GM12891 (cell line): ENCODE data around the gene TRRAP.

Experiments used
- PAX5 ChIP-seq: IDR thresholded peaks from 2 replicates; pipeline ENCODE4 v1.6.1; 2011; ENCODE audit warnings: low read length, moderate library complexity, mild to moderate bottlenecking; ENCODE audit not compliant: insufficient read depth, severe bottlenecking
- POLR2A ChIP-seq: IDR thresholded peaks from 2 replicates; pipeline ENCODE4 v1.6.1; 2011; ENCODE audit warnings: low read depth, low read length, control low read depth
- POLR2AphosphoS5 ChIP-seq: IDR thresholded peaks from 2 replicates; pipeline ENCODE4 v1.6.1; 2011; ENCODE audit warnings: low read depth, low read length, control low read depth
- POU2F2 ChIP-seq: IDR thresholded peaks from 2 replicates; pipeline ENCODE4 v1.6.1; 2011; ENCODE audit warnings: low read depth, mild to moderate bottlenecking, control low read depth, low read length, moderate library complexity
- TAF1 ChIP-seq: IDR thresholded peaks from 2 replicates; pipeline ENCODE4 v1.6.1; 2011; ENCODE audit warnings: low read depth, low read length, control low read depth

DNA sequence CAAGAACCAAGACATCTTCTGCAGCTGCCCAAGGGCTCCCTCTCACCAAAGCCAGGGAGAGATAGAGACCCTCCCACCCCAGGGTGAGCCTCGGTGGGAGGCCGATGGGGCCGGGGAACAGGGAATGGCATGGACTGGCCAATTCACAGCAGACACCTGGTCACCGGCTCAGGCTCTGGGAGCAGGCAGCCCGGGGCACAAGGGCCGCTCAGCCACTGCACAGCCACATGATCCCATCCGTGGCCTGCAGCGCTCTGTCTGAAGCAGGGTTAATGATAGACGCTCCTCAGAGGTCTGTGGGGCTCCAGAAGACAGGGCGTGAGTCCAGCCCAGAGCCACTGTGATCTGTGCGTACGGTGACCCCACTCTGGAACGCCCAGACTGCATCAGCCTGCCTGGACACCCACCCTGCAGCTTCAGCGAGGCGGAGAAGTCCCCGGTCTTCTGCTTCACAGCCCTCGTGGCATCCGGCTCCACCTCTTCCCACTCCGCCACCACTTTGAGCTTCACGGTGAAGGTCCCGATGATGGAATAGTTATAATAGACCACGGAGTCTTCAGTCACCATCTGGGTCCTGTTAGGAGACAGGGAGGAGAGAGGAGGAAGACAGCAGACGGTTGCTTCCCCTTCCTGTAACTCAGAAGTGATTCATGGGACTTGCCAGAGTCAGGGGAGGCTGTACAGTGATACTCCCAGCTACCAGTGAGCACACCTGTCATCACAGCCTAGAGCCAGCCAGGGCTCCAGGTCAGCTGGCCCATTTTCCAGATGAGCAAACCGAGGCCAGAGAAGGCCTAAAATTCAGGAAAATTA is 22.5 kb upstream of the TRRAP start:
- TF ChIP-seq POLR2AphosphoS5 (no peak), TAF1 (no peak), POLR2A (no peak), PAX5 (no peak), POU2F2 (no peak)
